GM12878 (cell line): ENCODE data around the gene TRIB2. TPM values are rescaled to one million over a fixed set of nuclear protein-coding genes. Genes with fewer than 3 reads are reported as not detected.

Experiments used
- ATAC-seq: fragments of 200-7000 bp; cut with Tn5 transposase; 3 replicates; pipeline ENCODE4 v1.9.1; 2020; ENCODE audit warnings: mild to moderate bottlenecking, moderate library complexity
- BruUV-seq: library from RNA; stranded (reverse); fragments of 400-500 nt; replicated peaks from 2 replicates; lab custom pipeline; 2021; lab: Mats Ljungman, UMichigan
- CTCF ChIA-PET: fragments of 300-600 bp; sonication (Branson Sonifier 250); formaldehyde crosslinking; extraction: SDS; loops from one replicate; lab custom pipeline; 2021; ENCODE audit warnings: inconsistent platforms; lab: Yijun Ruan, JAX
- POLR2A ChIA-PET: fragments of 350-600 bp; formaldehyde crosslinking; extraction: SDS; loops from one replicate; lab custom pipeline; 2021; ENCODE audit warnings: inconsistent platforms; lab: Charles Lee
- RAD21 ChIA-PET: fragments of 300-600 bp; sonication (Branson Sonifier 250); formaldehyde crosslinking; loops from one replicate; lab custom pipeline; 2023; ENCODE audit warnings: antibody characterized with exemption; ENCODE audit not compliant: unreplicated experiment; lab: Charles Lee
- SMC1A ChIA-PET: fragments of 300-600 bp; sonication (Branson Sonifier 250); formaldehyde crosslinking; loops from one replicate; lab custom pipeline; 2023; ENCODE audit not compliant: unreplicated experiment, uncharacterized antibody; lab: Charles Lee
- DNase-seq: peaks from one replicate; pipeline ENCODE4 v3.0.0-alpha.2; 2011; ENCODE audit warnings: low read depth, low spot score
- FAIRE-seq: peaks from 3 replicates; lab custom pipeline; 2011; peaks lifted over from hg19 to GRCh38; lab: Jason Lieb, UNC
- H2AFZ ChIP-seq: 2 replicates; pipeline ENCODE4 v1.6.0; 2011; ENCODE audit warnings: low read depth, low read length, control low read depth; ENCODE audit not compliant: control insufficient read depth
- H3K27ac ChIP-seq: 2 replicates; pipeline ENCODE4 v1.5.1; 2011; ENCODE audit warnings: control low read depth; ENCODE audit not compliant: control insufficient read depth, insufficient read depth
- H3K27me3 ChIP-seq, 2 experiments: replicated peaks in 1 of 2; 2 replicates each; pipeline versions ENCODE4 v1.6.0 to v1.6.1; 2011; ENCODE audit warnings: low read length in 1 of 2; ENCODE audit not compliant: control insufficient read depth in 2 of 2, insufficient read depth in 2 of 2
- H3K36me3 ChIP-seq, 2 experiments: 2 replicates each; pipeline ENCODE4 v1.5.1; 2011; ENCODE audit warnings: low read length in 1 of 2; ENCODE audit not compliant: control insufficient read depth in 2 of 2, insufficient read depth in 2 of 2
- H3K4me1 ChIP-seq: 2 replicates; pipeline ENCODE4 v1.6.1; 2011; ENCODE audit warnings: mild to moderate bottlenecking, low read length, moderate library complexity, mixed read lengths; ENCODE audit not compliant: control insufficient read depth, insufficient read depth
- H3K4me2 ChIP-seq: 2 replicates; pipeline ENCODE4 v1.6.0; 2011; ENCODE audit warnings: control low read depth; ENCODE audit not compliant: control insufficient read depth, insufficient read depth
- H3K4me3 ChIP-seq: fragments of 200-600 bp; sonication (generic); 2 replicates; pipeline ENCODE4 v1.5.1; 2016
- H3K79me2 ChIP-seq: 2 replicates; pipeline ENCODE4 v1.6.0; 2011; ENCODE audit warnings: low read length; ENCODE audit not compliant: control insufficient read depth, insufficient read depth
- H3K9ac ChIP-seq: 2 replicates; pipeline ENCODE4 v1.8.0; 2011; ENCODE audit warnings: low read length, control low read depth, mixed read lengths; ENCODE audit not compliant: control insufficient read depth, insufficient read depth
- H3K9me3 ChIP-seq: replicated peaks from 3 replicates; pipeline ENCODE4 v1.5.1; 2011; ENCODE audit warnings: mild to moderate bottlenecking, low read length; ENCODE audit not compliant: control insufficient read depth, insufficient read depth
- H4K20me1 ChIP-seq: 2 replicates; pipeline ENCODE4 v1.6.0; 2011; ENCODE audit not compliant: control insufficient read depth, insufficient read depth
- FOS ChIP-seq: IDR thresholded peaks from 3 replicates; pipeline ENCODE4 v1.6.1; 2011; ENCODE audit warnings: borderline replicate concordance; ENCODE audit not compliant: insufficient read length; ENCODE audit errors: extremely low read depth
- GATAD2B ChIP-seq: fragments of 450-650 bp; conservative IDR thresholded peaks from 2 replicates; pipeline ENCODE4 v1.6.1; 2017; ENCODE audit warnings: low read depth, mild to moderate bottlenecking, moderate library complexity
- HDGF ChIP-seq: fragments of 450-650 bp; IDR thresholded peaks from 2 replicates; pipeline ENCODE4 v1.6.1; 2016; ENCODE audit warnings: antibody characterized with exemption
- MTA2 ChIP-seq: fragments of 450-650 bp; IDR thresholded peaks from 2 replicates; pipeline ENCODE4 v1.6.1; 2016; ENCODE audit warnings: low read depth, mild to moderate bottlenecking, moderate library complexity
- NR2C2 ChIP-seq: IDR thresholded peaks from 2 replicates; pipeline ENCODE4 v1.6.1; 2011; ENCODE audit warnings: borderline replicate concordance, low read depth; ENCODE audit not compliant: control insufficient read depth, insufficient read length
- SUPT20H ChIP-seq: IDR thresholded peaks from 2 replicates; pipeline ENCODE4 v1.6.1; 2011; ENCODE audit warnings: low read depth, mild to moderate bottlenecking, low read length, moderate library complexity, borderline replicate concordance; ENCODE audit not compliant: control insufficient read depth
- TCF7 ChIP-seq: IDR thresholded peaks from 2 replicates; pipeline ENCODE4 v1.6.1; 2014; ENCODE audit warnings: antibody characterized with exemption, borderline replicate concordance
- WRNIP1 ChIP-seq: IDR thresholded peaks from 2 replicates; pipeline ENCODE4 v1.6.1; 2011; ENCODE audit warnings: low read depth, low read length, improper control_type of control experiment, borderline replicate concordance
- ZNF384 ChIP-seq: IDR thresholded peaks from 2 replicates; pipeline ENCODE4 v1.6.1; 2012; ENCODE audit warnings: low read depth, mild to moderate bottlenecking, low read length, improper control_type of control experiment, borderline replicate concordance
- WGBS: methylation state at CpG from one replicate; pipeline ENCODE4 v1.1.6; 2016; ENCODE audit warnings: low lambda C conversion rate; ENCODE audit not compliant: insufficient replicate concordance, insufficient coverage; ENCODE audit errors: missing lambda C conversion rate; 5-methylcytosine and 5-hydroxymethylcytosine counted together
- in situ Hi-C: fragments of 300-500 bp; cut with MboI; formaldehyde crosslinking; loops from 9 replicates; pipeline ENCODE4 v1.14.3; 2018; ENCODE audit warnings: mixed read lengths
- intact Hi-C: fragments of 100-400 bp; cut with micrococcal nuclease; formaldehyde crosslinking; loops from one replicate; pipeline ENCODE4 v1.14.2; 2022; ENCODE audit not compliant: unreplicated experiment
- polyA plus RNA-seq, 11 experiments: library from polyadenylated mRNA; depleted of rRNA in 4 of 11; unstranded in 6 of 11; stranded (reverse) in 5 of 11; fragments of >200 nt; fragmentation: Nextera tagmentation in 4 of 11; fragmentation: Illumina TruSeq in 1 of 11; extraction: Ambion mirVana in 4 of 11; extraction: Trizol in 1 of 11; gene quantifications; 1 replicate in 1 of 11; 2 replicates in 10 of 11; pipeline versions ENCODE4 v1.2.1 to v1.2.3, GENCODE V29; 2011 to 2016; ENCODE audit warnings: inconsistent platforms in 2 of 11, missing spikeins in 2 of 11, low read depth in 1 of 11
- total RNA-seq, 4 experiments: library from RNA; depleted of rRNA in 3 of 4; stranded (reverse); fragments of >200 nt in 3 of 4; fragmentation: Illumina TruSeq in 1 of 4; extraction: Trizol in 1 of 4; gene quantifications; 2 replicates each; pipeline versions ENCODE4 v1.2.1 to v1.2.3, GENCODE V29; 2013 to 2021
- TF ChIP-seq, protein P1 (sequence below): IDR thresholded peaks from 2 replicates; pipeline ENCODE4 v1.6.1; 2012; ENCODE audit warnings: low read length, inconsistent platforms
- TF ChIP-seq, protein P2 (sequence below): IDR thresholded peaks from 2 replicates; pipeline ENCODE4 v1.6.1; 2011; ENCODE audit warnings: mild to moderate bottlenecking, low read depth, low read length, moderate library complexity; ENCODE audit not compliant: insufficient replicate concordance
- TF ChIP-seq, protein P3 (sequence below): fragments of 450-650 bp; formaldehyde crosslinking; IDR thresholded peaks from 2 replicates; pipeline ENCODE4 v1.4.0; 2022; ENCODE audit warnings: mild to moderate bottlenecking, moderate library complexity

TRIB2 gene
- total and polyA plus RNA-seq, 10 of the 15 experiments (the other 5 are each of a cell fraction or from before 2014, with no cell fraction given): 1.6 to 9.2 (median 5.2) TPM

DNA sequence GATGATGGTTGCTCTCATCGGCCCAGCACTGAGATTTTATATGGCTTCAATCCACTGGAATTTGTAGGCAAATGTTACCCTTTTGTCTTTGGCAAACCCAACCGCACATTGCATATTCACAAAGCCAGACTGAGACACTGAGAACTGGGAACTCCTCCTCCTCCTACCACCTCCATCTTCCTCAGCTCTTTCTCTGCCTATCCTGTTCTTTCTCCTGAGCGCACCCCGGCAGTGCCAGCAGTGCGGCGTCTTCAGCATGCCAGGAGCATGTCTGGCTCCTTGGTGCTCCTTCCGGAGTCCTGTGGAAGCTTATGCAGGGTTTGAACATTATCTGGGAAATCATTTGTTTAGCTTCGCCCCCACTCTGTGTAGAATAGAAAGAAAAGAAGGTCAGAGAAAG, 50.8 kb downstream of the TRIB2 start:
- ChIA-PET POLR2A (no interaction called here), RAD21 (no interaction called here), CTCF (no interaction called here), SMC1A (no interaction called here)
- no peak for TF ChIP-seq WRNIP1
- no peak for TF ChIP-seq NR2C2
- TF ChIP-seq FOS: no peak
- TF ChIP-seq GATAD2B: no peak
- DNase-seq (no peak), ATAC-seq (no peak), FAIRE-seq (no peak)
- Histone ChIP-seq H3K27ac (no peak overlapping the region), H3K4me2 (no peak overlapping the region), H3K4me1 (no peaks in the 10 kb centered on the region), H4K20me1 (no peaks in the 10 kb centered on the region; the same call in 1 of the 2 replicates), H3K27me3 (peaks cover 0 to 1% of the 10 kb centered on the region in 2 experiments; a peak in 2 of 4 replicates), H2AFZ (no peak overlapping the region), H3K9ac (no peak overlapping the region), H3K79me2 (no peaks in the 10 kb centered on the region), H3K4me3 (no peak overlapping the region), H3K9me3 (no peaks in the 10 kb centered on the region; the same call in 2 of the 3 replicates), H3K36me3 (no peaks in the 10 kb centered on the region)
- BruUV-seq: no TSS peak
- in situ Hi-C loops (no loop called here), intact Hi-C loops (no loop called here)
- WGBS: 72% methylated on average over 8 of the region's 8 CpGs

DNA sequence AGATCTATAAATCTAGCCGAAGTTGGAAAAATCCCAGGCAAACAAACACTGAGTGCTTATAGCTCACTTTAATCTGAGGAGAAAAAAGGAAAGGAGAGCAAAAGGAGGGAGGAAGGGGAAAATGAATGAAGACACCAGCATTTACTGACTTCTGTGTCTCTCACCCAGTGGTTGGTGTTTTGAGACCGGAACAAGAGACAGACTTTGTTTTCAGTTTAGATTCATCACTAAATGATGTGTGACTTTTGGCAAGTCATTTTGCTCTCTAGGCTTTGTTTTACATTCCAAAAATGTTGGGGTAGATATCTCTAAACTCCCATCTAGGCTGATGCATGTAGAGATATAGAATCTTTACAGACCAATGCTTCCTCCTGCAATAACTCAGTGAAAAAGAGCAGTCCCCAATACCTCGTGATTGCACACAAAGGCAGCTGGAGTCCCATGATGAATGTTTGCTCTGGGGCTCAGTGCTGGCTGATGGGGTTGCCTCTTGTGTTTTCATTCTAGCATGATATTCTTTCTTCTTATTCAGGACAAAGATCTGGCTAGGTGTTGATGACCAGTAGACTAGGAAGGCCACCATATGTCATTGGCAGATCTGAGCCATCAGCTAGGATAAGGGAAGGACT, 51.4 kb downstream of the TRIB2 start:
- WGBS: 0% methylated on average over 3 of the region's 3 CpGs
- H3K9ac ChIP-seq: no peak overlapping the region
- POLR2A ChIA-PET: no interaction called here
- TF ChIP-seq, protein P1, sequence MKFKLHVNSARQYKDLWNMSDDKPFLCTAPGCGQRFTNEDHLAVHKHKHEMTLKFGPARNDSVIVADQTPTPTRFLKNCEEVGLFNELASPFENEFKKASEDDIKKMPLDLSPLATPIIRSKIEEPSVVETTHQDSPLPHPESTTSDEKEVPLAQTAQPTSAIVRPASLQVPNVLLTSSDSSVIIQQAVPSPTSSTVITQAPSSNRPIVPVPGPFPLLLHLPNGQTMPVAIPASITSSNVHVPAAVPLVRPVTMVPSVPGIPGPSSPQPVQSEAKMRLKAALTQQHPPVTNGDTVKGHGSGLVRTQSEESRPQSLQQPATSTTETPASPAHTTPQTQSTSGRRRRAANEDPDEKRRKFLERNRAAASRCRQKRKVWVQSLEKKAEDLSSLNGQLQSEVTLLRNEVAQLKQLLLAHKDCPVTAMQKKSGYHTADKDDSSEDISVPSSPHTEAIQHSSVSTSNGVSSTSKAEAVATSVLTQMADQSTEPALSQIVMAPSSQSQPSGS: no peak
- TF ChIP-seq, protein P2, sequence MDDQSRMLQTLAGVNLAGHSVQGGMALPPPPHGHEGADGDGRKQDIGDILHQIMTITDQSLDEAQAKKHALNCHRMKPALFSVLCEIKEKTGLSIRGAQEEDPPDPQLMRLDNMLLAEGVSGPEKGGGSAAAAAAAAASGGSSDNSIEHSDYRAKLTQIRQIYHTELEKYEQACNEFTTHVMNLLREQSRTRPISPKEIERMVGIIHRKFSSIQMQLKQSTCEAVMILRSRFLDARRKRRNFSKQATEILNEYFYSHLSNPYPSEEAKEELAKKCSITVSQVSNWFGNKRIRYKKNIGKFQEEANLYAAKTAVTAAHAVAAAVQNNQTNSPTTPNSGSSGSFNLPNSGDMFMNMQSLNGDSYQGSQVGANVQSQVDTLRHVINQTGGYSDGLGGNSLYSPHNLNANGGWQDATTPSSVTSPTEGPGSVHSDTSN: no peak
- no peak for TF ChIP-seq ZNF384
- no peak for TF ChIP-seq MTA2
- TF ChIP-seq, protein P3, sequence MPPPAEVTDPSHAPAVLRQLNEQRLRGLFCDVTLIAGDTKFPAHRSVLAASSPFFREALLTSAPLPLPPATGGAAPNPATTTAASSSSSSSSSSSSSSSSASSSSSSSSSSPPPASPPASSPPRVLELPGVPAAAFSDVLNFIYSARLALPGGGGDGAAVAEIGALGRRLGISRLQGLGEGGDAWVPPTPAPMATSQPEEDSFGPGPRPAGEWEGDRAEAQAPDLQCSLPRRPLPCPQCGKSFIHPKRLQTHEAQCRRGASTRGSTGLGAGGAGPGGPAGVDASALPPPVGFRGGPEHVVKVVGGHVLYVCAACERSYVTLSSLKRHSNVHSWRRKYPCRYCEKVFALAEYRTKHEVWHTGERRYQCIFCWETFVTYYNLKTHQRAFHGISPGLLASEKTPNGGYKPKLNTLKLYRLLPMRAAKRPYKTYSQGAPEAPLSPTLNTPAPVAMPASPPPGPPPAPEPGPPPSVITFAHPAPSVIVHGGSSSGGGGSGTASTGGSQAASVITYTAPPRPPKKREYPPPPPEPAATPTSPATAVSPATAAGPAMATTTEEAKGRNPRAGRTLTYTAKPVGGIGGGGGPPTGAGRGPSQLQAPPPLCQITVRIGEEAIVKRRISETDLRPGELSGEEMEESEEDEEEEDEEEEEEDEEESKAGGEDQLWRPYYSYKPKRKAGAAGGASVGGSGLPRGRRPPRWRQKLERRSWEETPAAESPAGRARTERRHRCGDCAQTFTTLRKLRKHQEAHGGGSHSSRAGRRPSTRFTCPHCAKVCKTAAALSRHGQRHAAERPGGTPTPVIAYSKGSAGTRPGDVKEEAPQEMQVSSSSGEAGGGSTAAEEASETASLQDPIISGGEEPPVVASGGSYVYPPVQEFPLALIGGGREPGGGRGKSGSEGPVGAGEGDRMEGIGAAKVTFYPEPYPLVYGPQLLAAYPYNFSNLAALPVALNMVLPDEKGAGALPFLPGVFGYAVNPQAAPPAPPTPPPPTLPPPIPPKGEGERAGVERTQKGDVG (CRISPR knock-in tag): no peak
- no peak for TF ChIP-seq TCF7
- no peak for TF ChIP-seq SUPT20H
- TF ChIP-seq HDGF: no peak

More for the DNA sequence above, 51.4 kb downstream of the TRIB2 start:
- intact Hi-C loops: no loop called here
- no peak for FAIRE-seq
- H2AFZ ChIP-seq: no peak overlapping the region
- DNase-seq: no peak
- H3K4me1 ChIP-seq: no peaks in the 10 kb centered on the region
- no peaks in the 10 kb centered on the region; the same call in 2 of the 3 replicates for H3K9me3 ChIP-seq
- no peak overlapping the region for H3K4me3 ChIP-seq
- H3K27me3 ChIP-seq: peaks cover 0 to 1% of the 10 kb centered on the region in 2 experiments; a peak in 2 of 4 replicates
- no peaks in the 10 kb centered on the region for H3K36me3 ChIP-seq
- CTCF ChIA-PET: no interaction called here
- H4K20me1 ChIP-seq: no peaks in the 10 kb centered on the region; the same call in 1 of the 2 replicates
- no TSS peak for BruUV-seq
- SMC1A ChIA-PET: no interaction called here
- in situ Hi-C loops: no loop called here
- RAD21 ChIA-PET: no interaction called here
- no peak for ATAC-seq
- no peak overlapping the region for H3K4me2 ChIP-seq
- H3K79me2 ChIP-seq: no peaks in the 10 kb centered on the region
- no peak overlapping the region for H3K27ac ChIP-seq
